HG03108 (cell line): ENCODE measurements around the gene FITM2.
"Not testable (repeated sequence)": the region's sequence is repeated elsewhere in the genome, so short reads cannot be mapped to it uniquely, and the experiment has no call there.

Experiments used
- ATAC-seq: cut with Tn5 transposase; IDR thresholded peaks from one replicate; pipeline ENCODE4 v1.9.1; 2021; ENCODE audit warnings: moderate library complexity; ENCODE audit not compliant: unreplicated experiment

FITM2 gene

GRCh38 chr20:44334306-44334705, 23.3 kb upstream of the FITM2 start:
- no peak for ATAC-seq

- no peak for ATAC-seq
These were observed 20.2 kb upstream of the FITM2 start for GRCh38 chr20:44331201-44331600.

GRCh38 chr20:44328428-44328827, 17.4 kb upstream of the FITM2 start:
- no peak for ATAC-seq

- ATAC-seq = not testable (repeated sequence)
These were observed 16.7 kb upstream of the FITM2 start for GRCh38 chr20:44327748-44328147.

GRCh38 chr20:44326391-44327159, 15.6 kb upstream of the FITM2 start:
- ATAC-seq = no peak

- no peak for ATAC-seq
These were observed 13.3 kb upstream of the FITM2 start for GRCh38 chr20:44324343-44324742.

GRCh38 chr20:44319839-44320422, 8.9 kb upstream of the FITM2 start:
- no peak for ATAC-seq

- no peak for ATAC-seq
These were observed 3.9 kb upstream of the FITM2 start for GRCh38 chr20:44314870-44315269.

GRCh38 chr20:44309763-44310663, 989 bp downstream of the FITM2 start:
- peak; percentile 5 for ATAC-seq

GRCh38 chr20:44306927-44307326, 4.1 kb downstream of the FITM2 start:
- no peak for ATAC-seq

- no peak for ATAC-seq
These were observed 6.6 kb downstream of the FITM2 start for GRCh38 chr20:44304383-44304782.

- no peak for ATAC-seq
These were observed 8.3 kb downstream of the FITM2 start for GRCh38 chr20:44302736-44303135.

- no peak for ATAC-seq
These were observed 8.9 kb downstream of the FITM2 start for GRCh38 chr20:44302026-44302669.

GRCh38 chr20:44301285-44301684, 9.7 kb downstream of the FITM2 start:
- no peak for ATAC-seq

GRCh38 chr20:44299011-44299535, 11.9 kb downstream of the FITM2 start:
- ATAC-seq = not testable (repeated sequence)

- ATAC-seq = no peak
These were observed 13.3 kb downstream of the FITM2 start for GRCh38 chr20:44297721-44298120.

GRCh38 chr20:44296011-44296410, 15.0 kb downstream of the FITM2 start:
- no peak for ATAC-seq

- no peak for ATAC-seq
These were observed 19.2 kb downstream of the FITM2 start for GRCh38 chr20:44291754-44292153.

- no peak for ATAC-seq
These were observed 22.8 kb downstream of the FITM2 start for GRCh38 chr20:44288252-44288651.

GRCh38 chr20:44287272-44288097, 23.5 kb downstream of the FITM2 start:
- no peak for ATAC-seq
